HG02870 (cell line): Measurements from ENCODE around the gene NPIPA8.
"Not testable (repeated sequence)": the region's sequence is repeated elsewhere in the genome, so short reads cannot be mapped to it uniquely, and the experiment has no call there.

Source experiments
- ATAC-seq: cut with Tn5 transposase; IDR thresholded peaks from one replicate; pipeline ENCODE4 v1.9.1; 2021; ENCODE audit warnings: mild to moderate bottlenecking, moderate library complexity; ENCODE audit not compliant: unreplicated experiment

NPIPA8 gene

DNA sequence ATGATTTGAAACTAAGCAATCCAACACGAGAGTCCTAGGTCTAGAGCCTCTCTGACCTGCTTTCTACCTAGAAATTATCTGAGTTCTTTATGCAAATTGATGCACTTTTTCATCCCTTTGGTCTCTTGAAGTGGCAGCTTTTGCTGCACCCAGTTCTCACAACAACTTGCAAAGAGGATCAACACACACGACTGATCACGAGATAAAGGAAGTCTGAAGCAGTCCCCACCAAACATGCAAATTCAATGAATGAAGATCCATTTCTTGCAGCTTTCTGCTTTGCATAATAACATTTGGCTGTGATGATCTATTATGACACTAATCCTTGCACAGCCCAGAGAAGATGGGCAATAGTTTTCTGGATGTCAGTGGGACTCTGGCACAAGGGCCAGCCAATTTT is 56.2 kb downstream of the NPIPA8 start:
- ATAC-seq = not testable (repeated sequence)

DNA sequence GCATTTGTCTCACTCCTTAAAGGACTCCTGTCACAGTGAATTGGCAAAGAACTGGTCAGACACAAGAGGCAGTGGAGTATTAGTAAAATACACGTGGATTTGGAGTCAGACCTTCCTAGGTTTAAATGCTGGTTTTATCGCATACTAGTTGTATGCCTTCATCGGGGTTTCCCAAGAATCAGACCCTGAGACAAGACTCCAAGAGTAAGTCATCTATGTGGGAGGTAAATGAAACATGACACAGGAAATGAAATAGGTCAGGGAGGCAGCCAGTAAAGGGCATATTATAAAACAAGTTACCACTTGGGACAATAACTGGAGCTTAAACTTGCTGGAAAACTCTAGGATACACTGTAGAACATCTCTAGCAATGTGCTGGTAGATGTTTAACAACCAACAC is 59.8 kb downstream of the NPIPA8 start:
- ATAC-seq = not testable (repeated sequence)

DNA sequence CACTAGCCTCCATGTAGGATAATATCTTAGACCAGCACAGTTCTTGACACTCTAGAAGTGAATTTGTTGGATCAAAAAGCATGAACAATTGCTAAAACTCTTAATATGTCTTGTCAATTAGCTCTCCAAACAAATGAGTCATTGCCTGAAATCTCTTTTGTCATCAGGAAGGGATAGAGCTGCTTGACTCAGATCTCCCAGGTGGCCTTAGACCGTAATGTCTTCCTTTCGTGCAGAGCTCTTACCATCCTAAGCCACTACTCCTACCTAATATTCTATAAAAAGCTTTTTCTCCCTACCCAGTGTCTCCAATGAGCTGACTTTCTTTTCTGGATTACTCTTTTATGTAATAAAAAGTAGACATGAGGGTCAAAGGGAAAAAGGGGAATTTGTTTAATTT is 66.4 kb downstream of the NPIPA8 start:
- ATAC-seq = not testable (repeated sequence)
